Measurements from ENCODE around the gene RBKS. TPM values are rescaled to one million over a fixed set of nuclear protein-coding genes. Genes with fewer than 3 reads are reported as not detected.

The RBKS gene
- total RNA-seq, 1 experiment from 2014 or later = 1.7 TPM

DNA sequence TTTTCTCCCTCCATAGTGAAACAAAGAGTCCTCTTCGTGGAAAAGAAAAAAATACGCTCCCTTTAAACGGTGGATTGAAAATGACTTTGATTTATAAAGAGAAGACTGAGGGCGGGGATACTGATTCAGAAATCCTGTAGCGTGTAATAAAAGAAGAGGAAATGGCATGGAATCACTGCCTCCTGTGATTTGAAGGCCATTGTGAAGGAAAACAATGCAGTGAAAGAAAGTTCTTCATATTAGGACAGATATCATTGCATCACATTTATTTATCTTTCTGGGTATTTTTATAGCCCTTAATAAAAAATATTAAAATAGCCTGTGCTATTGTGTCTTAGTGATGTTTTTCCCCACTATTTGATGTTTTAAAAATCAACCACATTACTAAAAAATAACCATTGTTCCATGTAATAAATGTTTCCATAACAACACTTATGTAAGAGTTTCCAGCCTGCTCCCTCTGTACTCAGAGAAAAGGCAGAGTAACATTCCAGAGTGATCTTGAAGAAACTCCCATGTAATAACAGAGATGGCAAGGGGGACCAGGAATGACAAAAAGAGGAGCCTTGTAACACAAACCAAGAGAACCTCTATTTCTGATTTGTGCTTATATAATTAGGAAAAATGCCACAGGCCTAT lies 110.7 kb downstream of the RBKS start:
- Mint-ChIP-seq H3K36me3 (peaks cover 15% of the 10 kb centered on the region), H3K27ac (no peak overlapping the region), H3K9me3 (no peaks in the 10 kb centered on the region), H3K4me1 (no peaks in the 10 kb centered on the region), H3K27me3 (ENCODE audit: low read depth) (no peaks in the 10 kb centered on the region), H3K4me3 (no peak overlapping the region)
- no peak for DNase-seq (ENCODE audit: low spot score)
- TF ChIP-seq GABPB1 (CRISPR knock-in tag; IDR thresholded peaks at IDR 0.05) = no peak
- TF ChIP-seq, protein P1, sequence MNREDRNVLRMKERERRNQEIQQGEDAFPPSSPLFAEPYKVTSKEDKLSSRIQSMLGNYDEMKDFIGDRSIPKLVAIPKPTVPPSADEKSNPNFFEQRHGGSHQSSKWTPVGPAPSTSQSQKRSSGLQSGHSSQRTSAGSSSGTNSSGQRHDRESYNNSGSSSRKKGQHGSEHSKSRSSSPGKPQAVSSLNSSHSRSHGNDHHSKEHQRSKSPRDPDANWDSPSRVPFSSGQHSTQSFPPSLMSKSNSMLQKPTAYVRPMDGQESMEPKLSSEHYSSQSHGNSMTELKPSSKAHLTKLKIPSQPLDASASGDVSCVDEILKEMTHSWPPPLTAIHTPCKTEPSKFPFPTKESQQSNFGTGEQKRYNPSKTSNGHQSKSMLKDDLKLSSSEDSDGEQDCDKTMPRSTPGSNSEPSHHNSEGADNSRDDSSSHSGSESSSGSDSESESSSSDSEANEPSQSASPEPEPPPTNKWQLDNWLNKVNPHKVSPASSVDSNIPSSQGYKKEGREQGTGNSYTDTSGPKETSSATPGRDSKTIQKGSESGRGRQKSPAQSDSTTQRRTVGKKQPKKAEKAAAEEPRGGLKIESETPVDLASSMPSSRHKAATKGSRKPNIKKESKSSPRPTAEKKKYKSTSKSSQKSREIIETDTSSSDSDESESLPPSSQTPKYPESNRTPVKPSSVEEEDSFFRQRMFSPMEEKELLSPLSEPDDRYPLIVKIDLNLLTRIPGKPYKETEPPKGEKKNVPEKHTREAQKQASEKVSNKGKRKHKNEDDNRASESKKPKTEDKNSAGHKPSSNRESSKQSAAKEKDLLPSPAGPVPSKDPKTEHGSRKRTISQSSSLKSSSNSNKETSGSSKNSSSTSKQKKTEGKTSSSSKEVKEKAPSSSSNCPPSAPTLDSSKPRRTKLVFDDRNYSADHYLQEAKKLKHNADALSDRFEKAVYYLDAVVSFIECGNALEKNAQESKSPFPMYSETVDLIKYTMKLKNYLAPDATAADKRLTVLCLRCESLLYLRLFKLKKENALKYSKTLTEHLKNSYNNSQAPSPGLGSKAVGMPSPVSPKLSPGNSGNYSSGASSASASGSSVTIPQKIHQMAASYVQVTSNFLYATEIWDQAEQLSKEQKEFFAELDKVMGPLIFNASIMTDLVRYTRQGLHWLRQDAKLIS (CRISPR knock-in tag; IDR thresholded peaks at IDR 0.05; ENCODE audit: borderline replicate concordance) = no peak
- POLR2A ChIA-PET = no interaction called here
- ATAC-seq = no peak
- CTCF ChIA-PET = no interaction called here

DNA sequence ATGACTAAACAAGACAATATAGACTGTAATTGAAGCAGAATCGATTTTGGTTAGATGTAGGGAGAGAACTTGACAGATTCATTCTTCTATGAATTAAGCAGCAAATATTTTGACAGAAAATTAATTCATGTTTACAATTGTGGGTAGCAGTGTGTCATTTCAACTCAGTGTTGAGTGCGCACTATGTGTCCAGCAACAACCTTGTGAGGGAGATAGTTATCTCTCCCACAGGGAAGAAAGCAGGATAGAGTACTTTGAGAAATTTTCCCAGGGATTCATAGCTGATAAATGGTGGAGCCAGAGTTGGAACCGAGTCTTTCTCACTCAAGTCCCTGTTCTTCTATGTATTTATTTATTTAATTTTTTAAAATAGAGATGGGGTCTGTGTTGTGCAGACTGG lies 113.5 kb downstream of the RBKS start:
- TF ChIP-seq, protein P2, sequence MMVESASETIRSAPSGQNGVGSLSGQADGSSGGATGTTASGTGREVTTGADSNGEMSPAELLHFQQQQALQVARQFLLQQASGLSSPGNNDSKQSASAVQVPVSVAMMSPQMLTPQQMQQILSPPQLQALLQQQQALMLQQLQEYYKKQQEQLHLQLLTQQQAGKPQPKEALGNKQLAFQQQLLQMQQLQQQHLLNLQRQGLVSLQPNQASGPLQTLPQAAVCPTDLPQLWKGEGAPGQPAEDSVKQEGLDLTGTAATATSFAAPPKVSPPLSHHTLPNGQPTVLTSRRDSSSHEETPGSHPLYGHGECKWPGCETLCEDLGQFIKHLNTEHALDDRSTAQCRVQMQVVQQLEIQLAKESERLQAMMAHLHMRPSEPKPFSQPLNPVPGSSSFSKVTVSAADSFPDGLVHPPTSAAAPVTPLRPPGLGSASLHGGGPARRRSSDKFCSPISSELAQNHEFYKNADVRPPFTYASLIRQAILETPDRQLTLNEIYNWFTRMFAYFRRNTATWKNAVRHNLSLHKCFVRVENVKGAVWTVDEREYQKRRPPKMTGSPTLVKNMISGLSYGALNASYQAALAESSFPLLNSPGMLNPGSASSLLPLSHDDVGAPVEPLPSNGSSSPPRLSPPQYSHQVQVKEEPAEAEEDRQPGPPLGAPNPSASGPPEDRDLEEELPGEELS (CRISPR knock-in tag; IDR thresholded peaks at IDR 0.05) = no peak
- TF ChIP-seq ZNF263 (CRISPR knock-in tag; IDR thresholded peaks at IDR 0.05; ENCODE audit: low read depth) (no peak), TCF7 (CRISPR knock-in tag; IDR thresholded peaks at IDR 0.05; ENCODE audit: low read depth) (no peak), CREM (CRISPR knock-in tag; IDR thresholded peaks at IDR 0.05) (no peak), NR3C1 (CRISPR knock-in tag; conservative IDR thresholded peaks at IDR 0.05; ENCODE audit: low read depth) (no peak), ESRRA (CRISPR knock-in tag; IDR thresholded peaks at IDR 0.05; ENCODE audit: borderline replicate concordance) (no peak), HMGA2 (CRISPR knock-in tag; IDR thresholded peaks at IDR 0.05) (no peak), SMAD4 (CRISPR knock-in tag; IDR thresholded peaks at IDR 0.05) (no peak)
- TF ChIP-seq, protein P3, sequence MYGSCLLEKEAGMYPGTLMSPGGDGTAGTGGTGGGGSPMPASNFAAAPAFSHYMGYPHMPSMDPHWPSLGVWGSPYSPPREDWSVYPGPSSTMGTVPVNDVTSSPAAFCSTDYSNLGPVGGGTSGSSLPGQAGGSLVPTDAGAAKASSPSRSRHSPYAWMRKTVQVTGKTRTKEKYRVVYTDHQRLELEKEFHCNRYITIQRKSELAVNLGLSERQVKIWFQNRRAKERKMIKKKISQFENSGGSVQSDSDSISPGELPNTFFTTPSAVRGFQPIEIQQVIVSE (CRISPR knock-in tag; IDR thresholded peaks at IDR 0.05; ENCODE audit: borderline replicate concordance) = no peak
- TF ChIP-seq, protein P4, sequence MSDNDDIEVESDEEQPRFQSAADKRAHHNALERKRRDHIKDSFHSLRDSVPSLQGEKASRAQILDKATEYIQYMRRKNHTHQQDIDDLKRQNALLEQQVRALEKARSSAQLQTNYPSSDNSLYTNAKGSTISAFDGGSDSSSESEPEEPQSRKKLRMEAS (CRISPR knock-in tag; IDR thresholded peaks at IDR 0.05) = no peak
- ChIA-PET POLR2A (no interaction called here), CTCF (no interaction called here)
- no peaks in the 10 kb centered on the region for H3K27me3 Mint-ChIP-seq (ENCODE audit: low read depth)
- no peak overlapping the region for H3K27ac Mint-ChIP-seq
- DNase-seq (ENCODE audit: low spot score) (no peak), ATAC-seq (no peak)
- no peak overlapping the region for H3K4me3 Mint-ChIP-seq
- H3K36me3 Mint-ChIP-seq = peaks cover 22% of the 10 kb centered on the region
- peaks cover 10% of the 10 kb centered on the region for H3K4me1 Mint-ChIP-seq
- no peaks in the 10 kb centered on the region for H3K9me3 Mint-ChIP-seq

DNA sequence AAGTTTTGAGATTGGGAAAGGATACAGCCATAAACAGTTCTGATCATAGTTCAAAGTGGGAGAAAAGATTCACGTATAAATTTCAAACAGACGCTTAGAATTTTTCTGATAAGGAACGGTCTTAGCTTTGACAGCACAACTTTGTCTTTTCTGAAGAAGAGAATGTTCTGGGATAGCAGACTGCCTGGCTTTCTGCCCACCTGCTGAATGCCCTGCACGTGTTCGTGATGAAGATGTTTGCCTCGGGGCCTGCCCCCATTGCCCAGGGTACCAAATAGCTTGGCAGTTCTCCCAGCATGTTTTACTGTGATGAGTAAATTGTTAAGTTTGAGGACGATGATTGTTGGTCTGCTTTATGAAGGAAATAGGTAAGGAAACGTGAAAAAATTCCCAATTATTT lies 114.1 kb downstream of the RBKS start:
- ATAC-seq = no peak
- CTCF ChIA-PET = no interaction called here
- H3K36me3 Mint-ChIP-seq = peaks cover 22% of the 10 kb centered on the region

More for the DNA sequence above, 114.1 kb downstream of the RBKS start:
- Mint-ChIP-seq H3K4me3 (no peak overlapping the region), H3K27me3 (ENCODE audit: low read depth) (no peaks in the 10 kb centered on the region), H3K4me1 (peaks cover 11% of the 10 kb centered on the region), H3K9me3 (no peaks in the 10 kb centered on the region), H3K27ac (no peak overlapping the region)
- no peak for DNase-seq (ENCODE audit: low spot score)
- POLR2A ChIA-PET = no interaction called here
- TF ChIP-seq JAZF1 (CRISPR knock-in tag; IDR thresholded peaks at IDR 0.05) (no peak), MXD4 (CRISPR knock-in tag; IDR thresholded peaks at IDR 0.05; ENCODE audit: borderline replicate concordance) (no peak), NR1H2 (CRISPR knock-in tag; IDR thresholded peaks at IDR 0.05) (no peak), TEAD4 (CRISPR knock-in tag; IDR thresholded peaks at IDR 0.05) (no peak), SP1 (CRISPR knock-in tag; conservative IDR thresholded peaks at IDR 0.05) (no peak), IRF2 (CRISPR knock-in tag; IDR thresholded peaks at IDR 0.05; ENCODE audit: borderline replicate concordance, low read depth) (no peak)
- TF ChIP-seq, protein P5, sequence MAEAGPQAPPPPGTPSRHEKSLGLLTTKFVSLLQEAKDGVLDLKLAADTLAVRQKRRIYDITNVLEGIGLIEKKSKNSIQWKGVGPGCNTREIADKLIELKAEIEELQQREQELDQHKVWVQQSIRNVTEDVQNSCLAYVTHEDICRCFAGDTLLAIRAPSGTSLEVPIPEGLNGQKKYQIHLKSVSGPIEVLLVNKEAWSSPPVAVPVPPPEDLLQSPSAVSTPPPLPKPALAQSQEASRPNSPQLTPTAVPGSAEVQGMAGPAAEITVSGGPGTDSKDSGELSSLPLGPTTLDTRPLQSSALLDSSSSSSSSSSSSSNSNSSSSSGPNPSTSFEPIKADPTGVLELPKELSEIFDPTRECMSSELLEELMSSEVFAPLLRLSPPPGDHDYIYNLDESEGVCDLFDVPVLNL (CRISPR knock-in tag; IDR thresholded peaks at IDR 0.05; ENCODE audit: borderline replicate concordance, low read depth) = no peak
- TF ChIP-seq, protein P6, sequence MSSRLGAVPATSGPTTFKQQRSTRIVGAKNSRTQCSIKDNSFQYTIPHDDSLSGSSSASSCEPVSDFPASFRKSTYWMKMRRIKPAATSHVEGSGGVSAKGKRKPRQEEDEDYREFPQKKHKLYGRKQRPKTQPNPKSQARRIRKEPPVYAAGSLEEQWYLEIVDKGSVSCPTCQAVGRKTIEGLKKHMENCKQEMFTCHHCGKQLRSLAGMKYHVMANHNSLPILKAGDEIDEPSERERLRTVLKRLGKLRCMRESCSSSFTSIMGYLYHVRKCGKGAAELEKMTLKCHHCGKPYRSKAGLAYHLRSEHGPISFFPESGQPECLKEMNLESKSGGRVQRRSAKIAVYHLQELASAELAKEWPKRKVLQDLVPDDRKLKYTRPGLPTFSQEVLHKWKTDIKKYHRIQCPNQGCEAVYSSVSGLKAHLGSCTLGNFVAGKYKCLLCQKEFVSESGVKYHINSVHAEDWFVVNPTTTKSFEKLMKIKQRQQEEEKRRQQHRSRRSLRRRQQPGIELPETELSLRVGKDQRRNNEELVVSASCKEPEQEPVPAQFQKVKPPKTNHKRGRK (CRISPR knock-in tag; IDR thresholded peaks at IDR 0.05; ENCODE audit: borderline replicate concordance) = no peak

All from WTC11 (cell line).